ENCODE results near the gene ADPRS. TPM values are rescaled to one million over a fixed set of nuclear protein-coding genes. Genes with fewer than 3 reads are reported as not detected.

ADPRS gene
- total RNA-seq, 1 experiment from 2014 or later: 27.8 TPM

GRCh38 chr1:36137776-36138175, 49.1 kb downstream of the ADPRS start:
- Histone ChIP-seq H2AK5ac (ENCODE audit: insufficient read length, low read length) (no peak overlapping the region), H4K5ac (ENCODE audit: insufficient read length, low read depth, low read length) (no peak overlapping the region), H3K14ac (ENCODE audit: insufficient read depth, low read length) (no peak overlapping the region), H3K56ac (ENCODE audit: insufficient read length, low read depth, low read length) (no peak overlapping the region), H3T11ph (ENCODE audit: low read length) (no peak overlapping the region), H2BK15ac (ENCODE audit: low read depth, low read length) (no peak overlapping the region), H2BK120ac (ENCODE audit: low read depth, low read length, poor library complexity, severe bottlenecking) (no peak overlapping the region), H4K91ac (ENCODE audit: insufficient read length, low read depth, low read length) (no peak overlapping the region), H3K18ac (ENCODE audit: insufficient read length, low read depth, low read length) (no peak overlapping the region), H4K8ac (replicated peaks; ENCODE audit: insufficient read length, low read depth, low read length) (no peak overlapping the region), H3K9me3 (ENCODE audit: control insufficient read depth, low read depth, low read length) (no peaks in the 10 kb centered on the region), H3K9ac (ENCODE audit: extremely low read depth, insufficient read length, low read length) (no peak overlapping the region), H2AFZ (ENCODE audit: low read length) (no peak overlapping the region), H3K27me3 (ENCODE audit: insufficient read depth, low read length) (no peaks in the 10 kb centered on the region), H2BK12ac (ENCODE audit: insufficient read length, low read depth, low read length) (no peak overlapping the region), H3K4me2 (ENCODE audit: insufficient read depth, insufficient read length, low read length) (no peak overlapping the region), H3K79me2 (ENCODE audit: insufficient read depth, low read length) (no peaks in the 10 kb centered on the region), H3K79me1 (ENCODE audit: insufficient read depth, low read depth, low read length, poor library complexity, severe bottlenecking) (no peaks in the 10 kb centered on the region), H3K23ac (ENCODE audit: insufficient read length, low read depth, low read length) (no peak overlapping the region), H3K27ac (ENCODE audit: insufficient read length, low read depth, low read length) (no peak overlapping the region), H3K23me2 (ENCODE audit: insufficient read length, low read depth, low read length, poor library complexity, severe bottlenecking) (no peaks in the 10 kb centered on the region), H3K4ac (ENCODE audit: low read depth, low read length) (no peak overlapping the region), H2BK5ac (ENCODE audit: insufficient read length, low read length) (no peak overlapping the region), H4K20me1 (ENCODE audit: control insufficient read depth, insufficient read depth, insufficient read length) (no peaks in the 10 kb centered on the region), H2BK20ac (ENCODE audit: low read depth, low read length, poor library complexity, severe bottlenecking) (no peak overlapping the region), H3K4me1 (ENCODE audit: insufficient read depth, low read length) (0 out of 2 replicates have a peak, but pooled peaks cover 2% of the 10 kb centered on the region)
- Mint-ChIP-seq H3K4me1 (peaks cover 6 to 12% of the 10 kb centered on the region in 2 experiments), H3K27ac (no peak overlapping the region), H3K9me3 (no peaks in the 10 kb centered on the region), H3K27me3 (ENCODE audit: low read depth) (no peaks in the 10 kb centered on the region), H3K36me3 (ENCODE audit: insufficient read depth in 1 of 3, low read depth in 3 of 3) (peaks cover 6 to 36% (median 17%) of the 10 kb centered on the region in 3 experiments; a peak in 6 of 7 replicates), H3K4me3 (no peak overlapping the region)
- WGBS (ENCODE audit: extremely low coverage, insufficient read length, low lambda C conversion rate): no CpG with 5 or more reads among the region's 3 CpGs
- DNase-seq: no peak
- TF ChIP-seq CTCF (conservative IDR thresholded peaks at IDR 0.05): no peak
